ENCODE data around the gene APBB2. TPM values are rescaled to one million over a fixed set of nuclear protein-coding genes. Genes with fewer than 3 reads are reported as not detected.
A peak's percentile ranks its signal among the peaks of the same experiment; 100 is the strongest.

The APBB2 gene
- total RNA-seq, 2 donors from 2014 or later: 56.1 to 64.8 TPM

- Mint-ChIP-seq H3K4me3 (peak overlapping the region; percentile 74), H3K27me3 (ENCODE audit: insufficient read depth) (peaks cover 9% of the 10 kb centered on the region), H3K27ac (peak overlapping the region; percentile 90), H3K36me3 (ENCODE audit: low read depth) (peaks cover 39% of the 10 kb centered on the region), H3K4me1 (peaks cover 29% of the 10 kb centered on the region), H3K9me3 (no peaks in the 10 kb centered on the region)
- Histone ChIP-seq H3K27me3 (ENCODE audit: control insufficient read depth, insufficient read depth, low read length, poor library complexity, severe bottlenecking) (peaks cover 10% of the 10 kb centered on the region), H3K36me3 (ENCODE audit: control insufficient read depth, insufficient read depth, low read length) (peaks cover 48% of the 10 kb centered on the region), H3K9me3 (ENCODE audit: control insufficient read depth, low read length) (no peaks in the 10 kb centered on the region), H3K9ac (ENCODE audit: extremely low read depth, low read length, poor library complexity, severe bottlenecking) (peak overlapping the region; percentile 76), H3K27ac (ENCODE audit: low read depth, low read length) (no peak overlapping the region), H3K4me1 (ENCODE audit: control insufficient read depth, insufficient read depth, low read length) (peaks cover 8% of the 10 kb centered on the region), H3K4me3 (ENCODE audit: low read length) (peak overlapping the region; percentile 86)
- whole genome bisulfite sequencing, 2 experiments (ENCODE audit: insufficient coverage in 1 of 2, insufficient read length in 1 of 2): 73 to 87% methylated on average over 5 of the region's 5 CpGs
- peak; percentile 76 for TF ChIP-seq CTCF (conservative IDR thresholded peaks at IDR 0.05)
- peak; percentile 70 for DNase-seq
Observed at GRCh38 chr4:41258783-41259182, 44.4 kb upstream of the APBB2 start.

GRCh38 chr4:41257906-41258305 is 43.6 kb upstream of the APBB2 start:
- H3K9me3 ChIP-seq (ENCODE audit: control insufficient read depth, low read length): no peaks in the 10 kb centered on the region
- TF ChIP-seq CTCF (conservative IDR thresholded peaks at IDR 0.05): no peak
- peak overlapping the region; percentile 76 for H3K9ac ChIP-seq (ENCODE audit: extremely low read depth, low read length, poor library complexity, severe bottlenecking)
- H3K27me3 ChIP-seq (ENCODE audit: control insufficient read depth, insufficient read depth, low read length, poor library complexity, severe bottlenecking): peaks cover 10% of the 10 kb centered on the region
- Mint-ChIP-seq H3K4me1 (peaks cover 21% of the 10 kb centered on the region), H3K27me3 (ENCODE audit: insufficient read depth) (peaks cover 9% of the 10 kb centered on the region), H3K9me3 (peaks cover 1% of the 10 kb centered on the region), H3K4me3 (peak overlapping the region; percentile 74), H3K27ac (peak overlapping the region; percentile 90), H3K36me3 (ENCODE audit: low read depth) (peaks cover 31% of the 10 kb centered on the region)
- H3K36me3 ChIP-seq (ENCODE audit: control insufficient read depth, insufficient read depth, low read length): peaks cover 40% of the 10 kb centered on the region
- H3K4me3 ChIP-seq (ENCODE audit: low read length): peak overlapping the region; percentile 86
- no peak overlapping the region for H3K27ac ChIP-seq (ENCODE audit: low read depth, low read length)
- WGBS, 2 experiments (ENCODE audit: insufficient coverage in 1 of 2, insufficient read length in 1 of 2): 6 to 7% methylated on average over 6 to 11 of the region's 11 CpGs
- DNase-seq: peak; percentile 71
- peaks cover 5% of the 10 kb centered on the region for H3K4me1 ChIP-seq (ENCODE audit: control insufficient read depth, insufficient read depth, low read length)

- peaks cover 5% of the 10 kb centered on the region for H3K4me1 ChIP-seq (ENCODE audit: control insufficient read depth, insufficient read depth, low read length)
- peak overlapping the region; percentile 86 for H3K4me3 ChIP-seq (ENCODE audit: low read length)
- Mint-ChIP-seq H3K9me3 (peaks cover 5% of the 10 kb centered on the region), H3K4me1 (peaks cover 21% of the 10 kb centered on the region), H3K27ac (peak overlapping the region; percentile 90), H3K27me3 (ENCODE audit: insufficient read depth) (peaks cover 9% of the 10 kb centered on the region), H3K36me3 (ENCODE audit: low read depth) (peaks cover 27% of the 10 kb centered on the region), H3K4me3 (peak overlapping the region; percentile 74)
- H3K9ac ChIP-seq (ENCODE audit: extremely low read depth, low read length, poor library complexity, severe bottlenecking): peak overlapping the region; percentile 76
- H3K36me3 ChIP-seq (ENCODE audit: control insufficient read depth, insufficient read depth, low read length): peaks cover 35% of the 10 kb centered on the region
- peaks cover 1% of the 10 kb centered on the region for H3K9me3 ChIP-seq (ENCODE audit: control insufficient read depth, low read length)
- TF ChIP-seq CTCF (conservative IDR thresholded peaks at IDR 0.05): no peak
- peaks cover 10% of the 10 kb centered on the region for H3K27me3 ChIP-seq (ENCODE audit: control insufficient read depth, insufficient read depth, low read length, poor library complexity, severe bottlenecking)
- peak overlapping the region; percentile 74 for H3K27ac ChIP-seq (ENCODE audit: low read depth, low read length)
- DNase-seq: peak; percentile 76
- WGBS, 2 experiments (ENCODE audit: insufficient coverage in 1 of 2, insufficient read length in 1 of 2): 0% methylated on average over 17 to 69 of the region's 69 CpGs
Observed at GRCh38 chr4:41257257-41257901, 43.0 kb upstream of the APBB2 start.

Data from endodermal cell (in vitro differentiated cells).